CD4-positive, alpha-beta T cell (primary cell): Measurements from ENCODE around the gene PRKCH. TPM values are rescaled to one million over a fixed set of nuclear protein-coding genes. Genes with fewer than 3 reads are reported as not detected.

Experiments
- ATAC-seq: fragments of 200-7000 bp; cut with Tn5 transposase; one replicate; pipeline ENCODE4 v1.10.0; 2022; ENCODE audit warnings: mild to moderate bottlenecking; ENCODE audit not compliant: poor library complexity
- CTCF ChIA-PET: fragments of 350-600 bp; sonication (Branson Sonifier 250); formaldehyde crosslinking; loops from one replicate; lab custom pipeline; 2021; ENCODE audit warnings: antibody characterized with exemption, inconsistent platforms; lab: Charles Lee
- POLR2A ChIA-PET: fragments of 350-600 bp; sonication (Branson Sonifier 250); formaldehyde crosslinking; loops from one replicate; lab custom pipeline; 2021; ENCODE audit warnings: antibody characterized with exemption, inconsistent platforms; lab: Charles Lee
- DNase-seq, 14 experiments: peaks; one replicate each; pipeline ENCODE4 v3.0.0-alpha.2; 2013 to 2020; ENCODE audit warnings: mixed read lengths in 2 of 14
- H3K27ac ChIP-seq, 2 donors: one replicate each; pipeline versions ENCODE4 v1.5.1 to v1.7.0; 2013; ENCODE audit warnings: low read length in 2 of 2, low read depth in 1 of 2, mild to moderate bottlenecking in 1 of 2
- H3K27me3 ChIP-seq, 2 experiments: 1 replicate in 1 of 2; 2 replicates in 1 of 2; pipeline versions ENCODE4 v1.6.1 to v1.7.0; 2013; ENCODE audit warnings: low read length in 2 of 2, control low read depth in 1 of 2, mild to moderate bottlenecking in 1 of 2, moderate library complexity in 1 of 2; ENCODE audit not compliant: insufficient read depth in 2 of 2, control insufficient read depth in 1 of 2
- H3K36me3 ChIP-seq: one replicate; pipeline ENCODE4 v1.6.1; 2013; ENCODE audit warnings: low read length, control low read depth; ENCODE audit not compliant: insufficient read depth
- H3K4me1 ChIP-seq: one replicate; pipeline ENCODE4 v1.6.1; 2013; ENCODE audit warnings: low read length, control low read depth; ENCODE audit not compliant: insufficient read depth
- H3K4me3 ChIP-seq: one replicate; pipeline ENCODE4 v1.5.1; 2013; ENCODE audit warnings: mild to moderate bottlenecking, low read length, moderate library complexity
- H3K9me3 ChIP-seq, 2 experiments: 1 replicate in 1 of 2; 2 replicates in 1 of 2; pipeline versions ENCODE4 v1.6.1 to v1.7.0; 2013; ENCODE audit warnings: low read length in 2 of 2, mild to moderate bottlenecking in 2 of 2, control low read depth in 1 of 2, moderate library complexity in 1 of 2; ENCODE audit not compliant: control insufficient read depth in 1 of 2, insufficient read depth in 1 of 2
- H3K27ac Mint-ChIP-seq: one replicate; pipeline ENCODE4 v1.8.0; 2020; ENCODE audit warnings: mixed read lengths
- H3K27me3 Mint-ChIP-seq: one replicate; pipeline ENCODE4 v1.8.0; 2021; ENCODE audit warnings: mixed read lengths
- H3K36me3 Mint-ChIP-seq: one replicate; pipeline ENCODE4 v1.8.0; 2021; ENCODE audit warnings: low read depth, mixed read lengths
- H3K4me1 Mint-ChIP-seq: one replicate; pipeline ENCODE4 v1.8.0; 2021; ENCODE audit warnings: low read depth, mixed read lengths
- H3K4me3 Mint-ChIP-seq: one replicate; pipeline ENCODE4 v1.8.0; 2020; ENCODE audit warnings: mild to moderate bottlenecking, mixed read lengths
- H3K9me3 Mint-ChIP-seq: one replicate; pipeline ENCODE4 v1.8.0; 2020; ENCODE audit warnings: mixed read lengths
- CTCF ChIP-seq: fragments of 200-600 bp; IDR thresholded peaks from one replicate; pipeline ENCODE4 v1.8.0; 2022; ENCODE audit warnings: antibody characterized with exemption, mild to moderate bottlenecking
- intact Hi-C, 2 experiments: fragments of 100-400 bp; cut with DNase I in 1 of 2; cut with micrococcal nuclease in 1 of 2; formaldehyde crosslinking; loops; one replicate each; pipeline versions ENCODE4 v1.15.1 to v1.9.0; 2023 to 2025; cut with DNase I, micrococcal nuclease
- total RNA-seq, 174 experiments: library from RNA in 2 of 174; stranded (reverse) in 2 of 174; gene quantifications; one replicate each; pipeline ENCODE4 v1.2.3 and lab custom pipeline; 2021 to 2026

Gene PRKCH
- total RNA-seq, 2 experiments from 2014 or later = 378 to 385 TPM

DNA sequence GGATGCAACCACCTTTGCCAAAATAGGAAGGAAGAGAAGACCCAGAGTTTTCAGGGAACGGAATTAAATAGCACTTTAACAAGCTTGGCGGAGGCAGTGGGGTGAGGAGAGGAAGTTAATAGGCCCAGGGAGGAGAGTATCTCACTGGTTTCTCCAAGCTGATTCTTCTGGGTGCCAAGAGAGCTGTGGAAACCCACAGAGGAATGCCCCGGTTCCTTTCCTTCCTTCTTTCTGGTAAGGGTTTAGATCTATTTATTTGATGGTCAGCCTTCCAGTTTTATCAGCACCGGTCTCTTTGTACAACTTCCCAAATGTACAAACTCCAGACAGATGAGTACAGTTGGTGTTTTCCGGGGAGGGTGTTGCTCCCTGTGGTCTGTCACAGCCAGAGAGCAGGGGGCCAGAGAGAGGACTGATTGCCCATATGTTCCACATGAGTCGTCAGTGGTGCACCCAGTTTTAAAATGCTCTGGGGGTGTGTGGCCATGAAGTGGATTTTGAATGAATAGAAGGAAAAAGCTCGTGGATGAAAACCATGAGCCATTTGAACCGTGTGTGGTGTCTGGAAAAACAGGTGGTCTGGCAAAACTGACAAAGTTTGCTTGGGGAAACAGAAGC lies 26.6 kb downstream of the PRKCH start:
- H3K4me3 ChIP-seq = peak overlapping the region; percentile 44
- peaks cover 87% of the 10 kb centered on the region for H3K4me1 ChIP-seq
- POLR2A ChIA-PET = interaction anchor here (0.7 to 9.2 kb wide), 15 partner anchors 9 to 347 kb away, joined by 3 to 110 read pairs (median 6); partner anchors contain the start of genes HIF1A and PRKCH

GRCh38 chr14:61350427-61351270 lies 29.3 kb downstream of the PRKCH start:
- ATAC-seq (peak; percentile 64), DNase-seq (peak in 2 of 14 experiments; percentile 42 to 68)
- intact Hi-C loops = no loop called here
- H3K36me3 Mint-ChIP-seq = peaks cover 40% of the 10 kb centered on the region
- no peaks in the 10 kb centered on the region for H3K27me3 Mint-ChIP-seq
- ChIA-PET POLR2A (interaction anchor here (0.6 to 1.6 kb wide), 7 partner anchors 9 to 53 kb away, joined by 3 to 6 read pairs (median 5); no protein-coding TSS in a partner anchor), CTCF (interaction anchor here (1.2 to 1.9 kb wide), 3 partner anchors 45 to 70 kb away, joined by 3 to 4 read pairs (median 3); no protein-coding TSS in a partner anchor)
- Histone ChIP-seq H3K27me3 (no peaks in the 10 kb centered on the region), H3K36me3 (peaks cover 13% of the 10 kb centered on the region), H3K4me1 (peaks cover 71% of the 10 kb centered on the region), H3K27ac (peak overlapping the region; percentile 36 to 88), H3K9me3 (no peaks in the 10 kb centered on the region), H3K4me3 (peak overlapping the region; percentile 1)
- no peak for TF ChIP-seq CTCF
- H3K9me3 Mint-ChIP-seq = no peaks in the 10 kb centered on the region
- peak overlapping the region; percentile 99 for H3K27ac Mint-ChIP-seq
- H3K4me3 Mint-ChIP-seq = peak overlapping the region; percentile 79
- peaks cover 100% of the 10 kb centered on the region for H3K4me1 Mint-ChIP-seq

More for the DNA sequence above, 26.6 kb downstream of the PRKCH start:
- ATAC-seq (no peak), DNase-seq (peak in 2 of 14 experiments; percentile 45 to 52)
- no peak for TF ChIP-seq CTCF
- Histone ChIP-seq H3K27ac (peak overlapping the region; percentile 67 to 88), H3K36me3 (peaks cover 2% of the 10 kb centered on the region), H3K27me3 (no peaks in the 10 kb centered on the region), H3K9me3 (no peaks in the 10 kb centered on the region)
- H3K4me1 Mint-ChIP-seq = peaks cover 97% of the 10 kb centered on the region
- peak overlapping the region; percentile 83 for H3K4me3 Mint-ChIP-seq
- H3K36me3 Mint-ChIP-seq = peaks cover 36% of the 10 kb centered on the region
- no peaks in the 10 kb centered on the region for H3K27me3 Mint-ChIP-seq
- peak overlapping the region; percentile 99 for H3K27ac Mint-ChIP-seq
- H3K9me3 Mint-ChIP-seq = no peaks in the 10 kb centered on the region
- CTCF ChIA-PET = interaction anchor here (1.0 to 1.9 kb wide), 5 partner anchors 12 to 32 kb away, joined by 3 to 6 read pairs (median 3); no protein-coding TSS in a partner anchor
- intact Hi-C loops = loop anchor here in 1 of 2 experiments (2.0 kb wide), 2 partner anchors 15 to 33 kb away; no protein-coding TSS in a partner anchor

- H3K9me3 Mint-ChIP-seq = no peaks in the 10 kb centered on the region
- H3K4me3 ChIP-seq = no peak overlapping the region
- ChIA-PET POLR2A (interaction anchor here (0.5 to 1.6 kb wide), 3 partner anchors 11 to 77 kb away, joined by 3 to 5 read pairs (median 5); no protein-coding TSS in a partner anchor), CTCF (interaction anchor here (1.2 to 1.3 kb wide), 2 partner anchors 67 to 69 kb away, joined by 3 read pairs; no protein-coding TSS in a partner anchor)
- H3K27me3 ChIP-seq = no peaks in the 10 kb centered on the region
- peaks cover 48% of the 10 kb centered on the region for H3K36me3 Mint-ChIP-seq
- TF ChIP-seq CTCF = no peak
- peaks cover 100% of the 10 kb centered on the region for H3K4me1 Mint-ChIP-seq
- H3K4me3 Mint-ChIP-seq = peak overlapping the region; percentile 79
- H3K36me3 ChIP-seq = peaks cover 14% of the 10 kb centered on the region
- intact Hi-C loops = no loop called here
- peak overlapping the region in 1 of 2 donors; percentile 88 for H3K27ac ChIP-seq
- ATAC-seq (no peak), DNase-seq (peak in 1 of 14 experiments; percentile 14)
- peak overlapping the region; percentile 99 for H3K27ac Mint-ChIP-seq
- no peaks in the 10 kb centered on the region for H3K27me3 Mint-ChIP-seq
- no peaks in the 10 kb centered on the region for H3K9me3 ChIP-seq
- H3K4me1 ChIP-seq = peaks cover 74% of the 10 kb centered on the region
Observed at GRCh38 chr14:61351477-61351876, 30.1 kb downstream of the PRKCH start.
